GM12891 (cell line): ENCODE measurements around the gene ADH1C.

Source experiments
- PAX5 ChIP-seq: IDR thresholded peaks from 2 replicates; pipeline ENCODE4 v1.6.1; 2011; ENCODE audit warnings: low read length, moderate library complexity, mild to moderate bottlenecking; ENCODE audit not compliant: insufficient read depth, severe bottlenecking
- POLR2A ChIP-seq: IDR thresholded peaks from 2 replicates; pipeline ENCODE4 v1.6.1; 2011; ENCODE audit warnings: low read depth, low read length, control low read depth
- POLR2AphosphoS5 ChIP-seq: IDR thresholded peaks from 2 replicates; pipeline ENCODE4 v1.6.1; 2011; ENCODE audit warnings: low read depth, low read length, control low read depth
- POU2F2 ChIP-seq: IDR thresholded peaks from 2 replicates; pipeline ENCODE4 v1.6.1; 2011; ENCODE audit warnings: low read depth, mild to moderate bottlenecking, control low read depth, low read length, moderate library complexity
- SPI1 ChIP-seq: IDR thresholded peaks from 2 replicates; pipeline ENCODE4 v1.6.1; 2011; ENCODE audit warnings: low read depth, low read length, control low read depth
- TAF1 ChIP-seq: IDR thresholded peaks from 2 replicates; pipeline ENCODE4 v1.6.1; 2011; ENCODE audit warnings: low read depth, low read length, control low read depth

DNA sequence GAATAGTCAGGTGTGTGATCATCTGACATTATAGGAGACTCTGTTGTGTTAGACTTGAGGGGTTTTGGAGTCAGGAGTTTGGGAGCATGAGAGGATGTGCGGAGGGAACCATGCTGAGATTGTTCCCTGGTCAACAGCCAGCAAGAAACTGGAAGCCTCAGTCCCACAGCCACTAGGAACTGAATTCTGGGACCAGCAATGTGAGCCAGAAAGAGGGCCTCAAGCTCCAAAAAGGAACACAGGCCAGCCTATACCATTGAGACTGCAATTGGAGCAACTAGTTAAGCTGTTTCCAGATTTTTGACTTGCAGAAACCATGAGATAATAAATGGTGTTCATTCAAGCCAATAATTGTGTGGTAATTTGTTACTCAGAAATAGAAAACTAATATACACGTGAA lies 22.7 kb downstream of the ADH1C start:
- TF ChIP-seq POLR2A (no peak), POLR2AphosphoS5 (no peak), TAF1 (no peak), PAX5 (no peak), SPI1 (no peak), POU2F2 (no peak)
